Uterus (tissue), 4 donors: ENCODE data around the gene TMEM167A. TPM values are rescaled to one million over a fixed set of nuclear protein-coding genes. Genes with fewer than 3 reads are reported as not detected.
A peak's percentile ranks its signal among the peaks of the same experiment; 100 is the strongest.

ENCODE experiments used
- DNase-seq, 2 donors: peaks; one replicate each; pipeline ENCODE4 v3.0.0-alpha.2; 2019 to 2020
- H3K27ac ChIP-seq, 2 donors: fragments of 200-600 bp; sonication (generic); 1 replicate in 1 of 2; 2 replicates in 1 of 2; pipeline ENCODE4 v1.5.1; 2016 to 2018
- H3K27me3 ChIP-seq, 2 donors: fragments of 200-600 bp; sonication (generic); one replicate each; pipeline ENCODE4 v1.5.1; 2018 to 2019; ENCODE audit warnings: control low read depth in 1 of 2
- H3K36me3 ChIP-seq, 2 donors: fragments of 200-600 bp; sonication (generic); one replicate each; pipeline ENCODE4 v1.5.1; 2019; ENCODE audit warnings: control low read depth in 1 of 2
- H3K4me1 ChIP-seq, 2 donors: fragments of 200-600 bp; sonication (generic); one replicate each; pipeline ENCODE4 v1.5.1; 2018 to 2019; ENCODE audit warnings: control low read depth in 1 of 2
- H3K4me3 ChIP-seq, 2 donors: fragments of 200-600 bp; sonication (generic); 1 replicate in 1 of 2; 2 replicates in 1 of 2; pipeline ENCODE4 v1.5.1; 2018 to 2019; ENCODE audit warnings: mild to moderate bottlenecking in 1 of 2
- H3K9me3 ChIP-seq, 2 donors: fragments of 200-600 bp; sonication (generic); one replicate each; pipeline ENCODE4 v1.5.1; 2019; ENCODE audit warnings: control low read depth in 1 of 2
- CTCF ChIP-seq, 4 experiments: fragments of 200-600 bp in 2 of 4; fragments of 450-650 bp in 2 of 4; sonication (generic) in 2 of 4; IDR thresholded peaks; one replicate each; pipeline ENCODE4 v1.5.1; 2016 to 2019; ENCODE audit warnings: antibody characterized with exemption in 4 of 4, mild to moderate bottlenecking in 2 of 4, moderate library complexity in 1 of 4
- POLR2A ChIP-seq, 2 donors: fragments of 450-650 bp; IDR thresholded peaks; one replicate each; pipeline ENCODE4 v1.6.1; 2016; ENCODE audit warnings: antibody characterized with exemption in 2 of 2, mild to moderate bottlenecking in 1 of 2, moderate library complexity in 1 of 2
- intact Hi-C: fragments of 100-400 bp; cut with DNase I; formaldehyde crosslinking; loops from one replicate; pipeline ENCODE4 v1.15.1; 2023; ENCODE audit warnings: low total_unique reads
- total RNA-seq, 4 donors: library from RNA; depleted of rRNA in 3 of 4; stranded (reverse); fragments of >200 nt in 3 of 4; gene quantifications; one replicate each; pipeline versions ENCODE4 v1.1.0 to v1.2.4, GENCODE V29; 2014 to 2023
- donor health status: DM: yes; HTN: yes; CAD: no.

The TMEM167A gene
- total RNA-seq, 4 donors from 2014 or later, result 16.9 to 118 (median 32.3) TPM

GRCh38 chr5:83090169-83090568 lies 13.0 kb upstream of the TMEM167A start:
- no peak for DNase-seq
- Histone ChIP-seq H3K9me3 (peaks cover 0 to 8% of the 10 kb centered on the region in 2 donors), H3K27ac (no peak overlapping the region), H3K36me3 (no peaks in the 10 kb centered on the region), H3K4me3 (no peak overlapping the region), H3K4me1 (no peaks in the 10 kb centered on the region), H3K27me3 (no peaks in the 10 kb centered on the region)
- no peak for TF ChIP-seq POLR2A (IDR thresholded peaks at IDR 0.05)
- TF ChIP-seq CTCF (IDR thresholded peaks at IDR 0.05), result no peak
- intact Hi-C loops, result no loop called here

- H3K27me3 ChIP-seq, result no peaks in the 10 kb centered on the region
- H3K4me3 ChIP-seq, result no peak overlapping the region
- DNase-seq, result no peak
- intact Hi-C loops, result no loop called here
- no peaks in the 10 kb centered on the region for H3K36me3 ChIP-seq
- H3K27ac ChIP-seq, result no peak overlapping the region
- TF ChIP-seq CTCF (IDR thresholded peaks at IDR 0.05), result no peak
- TF ChIP-seq POLR2A (IDR thresholded peaks at IDR 0.05), result no peak
- H3K4me1 ChIP-seq, result no peaks in the 10 kb centered on the region
- no peaks in the 10 kb centered on the region for H3K9me3 ChIP-seq
Measured at GRCh38 chr5:83085106-83085505, 7.9 kb upstream of the TMEM167A start.

- no peak for DNase-seq
- H3K27ac ChIP-seq, result no peak overlapping the region
- no peaks in the 10 kb centered on the region for H3K36me3 ChIP-seq
- no peak overlapping the region for H3K4me3 ChIP-seq
- H3K4me1 ChIP-seq, result no peaks in the 10 kb centered on the region
- no peaks in the 10 kb centered on the region for H3K27me3 ChIP-seq
- TF ChIP-seq CTCF (IDR thresholded peaks at IDR 0.05) (no peak), POLR2A (IDR thresholded peaks at IDR 0.05) (no peak)
- H3K9me3 ChIP-seq, result no peaks in the 10 kb centered on the region
- intact Hi-C loops, result no loop called here
Measured at GRCh38 chr5:83084336-83084735, 7.1 kb upstream of the TMEM167A start.

DNA sequence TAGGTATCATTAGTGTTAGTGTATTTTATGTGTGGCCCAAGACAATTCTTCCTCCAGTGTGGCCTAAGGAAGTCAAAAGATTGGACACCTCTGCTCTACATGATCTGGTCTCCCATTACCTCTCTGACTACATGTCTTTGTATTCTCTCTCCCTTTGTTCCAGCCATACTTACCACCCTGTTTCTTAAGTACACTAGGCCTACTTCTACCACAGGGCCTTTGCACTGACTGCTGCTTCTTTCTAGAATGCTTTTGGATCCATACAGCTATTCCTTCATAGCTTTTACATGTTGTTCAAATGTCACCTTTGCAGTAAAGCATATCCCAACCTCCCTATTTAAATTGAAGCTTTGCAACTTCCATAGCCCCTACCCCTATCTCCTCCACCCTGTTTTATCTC lies 5.6 kb upstream of the TMEM167A start:
- no peak overlapping the region for H3K27ac ChIP-seq
- no peaks in the 10 kb centered on the region for H3K4me1 ChIP-seq
- TF ChIP-seq POLR2A (IDR thresholded peaks at IDR 0.05), result no peak
- no peak for TF ChIP-seq CTCF (IDR thresholded peaks at IDR 0.05)
- no peak overlapping the region for H3K4me3 ChIP-seq
- no peaks in the 10 kb centered on the region for H3K9me3 ChIP-seq
- no peak for DNase-seq
- H3K36me3 ChIP-seq, result no peaks in the 10 kb centered on the region
- H3K27me3 ChIP-seq, result no peaks in the 10 kb centered on the region
- intact Hi-C loops, result no loop called here

GRCh38 chr5:83077662-83078261 lies 568 bp upstream of the TMEM167A start:
- Histone ChIP-seq H3K4me3 (peak overlapping the region; percentile 76 to 96), H3K27me3 (no peaks in the 10 kb centered on the region), H3K27ac (peak overlapping the region; percentile 79 to 82), H3K36me3 (no peaks in the 10 kb centered on the region), H3K4me1 (no peaks in the 10 kb centered on the region), H3K9me3 (no peaks in the 10 kb centered on the region)
- intact Hi-C loops, result no loop called here
- no peak for TF ChIP-seq CTCF (IDR thresholded peaks at IDR 0.05)
- TF ChIP-seq POLR2A (IDR thresholded peaks at IDR 0.05), result no peak
- DNase-seq, result no peak
